Glomerular visceral epithelial cell (primary cell): ENCODE data around the gene RAB7A.
A peak's percentile ranks its signal among the peaks of the same experiment; 100 is the strongest.

ENCODE experiments used
- DNase-seq: peaks from one replicate; pipeline ENCODE4 v3.0.0-alpha.2; 2016; ENCODE audit errors: extremely low spot score

RAB7A gene

DNA sequence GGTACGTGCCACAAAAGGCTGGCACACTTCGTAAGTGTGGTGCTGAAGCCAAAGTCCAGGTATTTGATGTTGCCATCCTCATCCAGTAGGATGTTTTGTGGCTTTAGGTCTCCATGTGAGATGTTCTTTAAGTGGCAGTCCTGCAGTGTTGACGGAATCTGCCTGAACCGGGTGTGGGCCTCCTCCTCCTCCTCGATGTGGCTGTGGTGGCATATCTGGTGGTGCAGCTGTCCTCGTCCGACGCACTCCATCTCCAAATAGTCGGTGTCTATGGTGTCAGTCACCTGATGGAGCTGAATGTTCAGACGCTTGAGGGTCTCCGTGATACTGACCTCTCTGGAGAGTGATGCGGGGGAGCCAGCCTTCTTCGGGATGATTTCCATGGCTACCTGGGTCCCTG is 123.0 kb downstream of the RAB7A start:
- DNase-seq, result no peak

DNA sequence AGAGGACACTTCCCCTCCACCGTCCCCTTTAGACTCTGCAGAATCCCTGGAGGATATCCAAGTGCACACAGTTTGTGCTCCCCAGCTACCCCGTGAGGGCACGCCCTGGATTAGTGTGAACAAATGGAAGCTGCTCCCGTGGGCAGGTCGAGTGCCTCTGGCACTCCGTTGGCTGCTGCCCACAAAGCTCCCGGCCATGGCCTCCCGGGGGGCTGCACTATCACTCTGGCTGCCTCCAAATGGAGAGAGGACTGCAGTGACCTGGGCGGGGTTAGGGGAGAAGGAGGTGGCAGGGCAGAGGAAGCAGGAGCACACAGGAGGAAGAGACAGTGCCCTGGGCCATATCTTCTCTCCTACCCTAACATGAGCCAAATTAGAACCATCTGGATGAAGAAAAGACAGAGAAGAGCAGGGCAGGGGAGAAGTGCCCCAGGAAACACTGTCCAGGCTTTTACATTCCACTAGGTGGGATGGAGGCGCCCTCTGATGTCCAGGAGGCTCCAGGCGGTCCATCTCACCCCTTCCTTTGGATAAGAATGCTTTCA is 124.0 kb downstream of the RAB7A start:
- peak; percentile 8 for DNase-seq

- no peak for DNase-seq
These were observed 124.6 kb downstream of the RAB7A start for GRCh38 chr3:128850544-128850943.

- DNase-seq, result no peak
These were observed 125.6 kb downstream of the RAB7A start for GRCh38 chr3:128851601-128852000.

- DNase-seq, result no peak
These were observed 127.8 kb downstream of the RAB7A start for GRCh38 chr3:128853826-128854225.

DNA sequence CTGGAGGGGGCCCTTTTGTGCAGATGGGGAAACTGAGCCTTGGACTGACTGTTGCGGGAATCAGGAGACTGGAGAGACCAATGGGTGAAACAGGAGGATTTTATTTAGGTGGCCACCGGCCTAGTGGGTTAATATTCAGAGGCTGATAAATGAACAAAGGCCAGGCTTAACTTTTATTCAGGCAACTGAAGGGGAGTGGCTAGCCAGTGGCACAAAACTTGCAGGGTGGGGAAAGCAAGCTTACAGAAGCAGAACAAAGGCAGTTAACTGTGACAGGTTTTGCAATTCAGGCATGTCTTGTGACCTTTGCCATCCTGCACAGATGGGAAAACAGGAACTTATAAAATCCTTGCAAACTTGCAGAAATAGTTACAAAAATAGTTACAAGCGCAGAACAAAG is 128.5 kb downstream of the RAB7A start:
- DNase-seq, result no peak

DNA sequence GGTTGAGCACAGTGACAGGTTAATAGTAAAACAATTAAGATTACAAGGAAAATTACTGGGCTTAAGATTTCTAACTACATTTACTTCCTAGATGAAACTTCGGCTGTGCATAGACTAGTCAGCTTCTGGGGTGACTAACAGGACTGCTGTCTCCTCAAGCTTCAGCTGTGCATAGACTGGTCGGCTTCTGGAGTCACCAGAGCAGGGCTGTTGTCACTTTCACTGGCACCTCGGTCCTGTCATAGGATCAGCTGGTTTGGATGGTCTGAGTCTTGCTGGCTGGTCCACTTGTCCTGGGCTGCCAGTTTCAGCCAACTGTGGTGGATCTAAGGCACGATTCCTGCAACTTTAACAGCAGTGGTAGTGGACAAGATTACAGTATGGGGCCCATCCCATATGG is 129.6 kb downstream of the RAB7A start:
- DNase-seq, result no peak

GRCh38 chr3:128858167-128858566 is 132.2 kb downstream of the RAB7A start:
- DNase-seq, result no peak

DNA sequence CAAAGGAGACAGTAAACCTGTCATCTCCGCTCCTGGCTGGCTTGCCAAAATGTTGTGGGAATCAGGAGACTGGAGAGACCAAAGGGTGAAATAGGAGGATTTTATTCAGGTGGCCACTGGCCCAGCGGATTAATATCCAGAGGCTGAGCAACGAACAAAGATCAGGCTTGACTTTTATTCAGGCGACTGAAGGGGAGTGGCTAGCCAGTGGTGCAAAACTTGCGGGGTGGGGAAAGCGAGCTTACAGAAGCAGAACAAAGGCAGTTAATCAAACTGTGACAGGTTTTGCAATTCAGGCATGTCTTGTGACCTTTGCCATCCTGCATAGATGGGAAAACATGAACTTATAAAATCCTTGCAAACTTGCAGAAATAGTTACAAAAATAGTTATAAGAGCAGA is 133.6 kb downstream of the RAB7A start:
- no peak for DNase-seq

- DNase-seq, result no peak
These were observed 135.5 kb downstream of the RAB7A start for GRCh38 chr3:128861491-128861890.

DNA sequence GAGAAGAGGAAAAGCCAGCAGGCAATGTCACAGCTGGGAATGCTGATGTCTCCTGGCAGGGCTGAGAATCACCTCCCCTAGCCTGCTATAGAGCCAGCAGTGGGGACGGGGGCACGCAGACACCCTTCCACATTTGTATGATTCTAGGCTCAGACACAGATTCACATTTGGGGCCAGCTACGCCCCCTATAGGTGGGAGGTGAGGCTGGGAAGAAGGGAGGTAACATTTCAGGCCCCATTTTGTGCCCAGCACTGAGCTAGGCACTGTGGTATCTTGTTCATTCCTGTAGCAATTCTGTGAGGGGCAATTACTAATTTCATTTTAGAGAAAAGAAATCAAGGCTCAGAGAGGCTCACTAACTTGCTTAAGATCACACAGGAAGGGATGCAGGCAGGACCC is 137.6 kb downstream of the RAB7A start:
- DNase-seq, result no peak
